ENCODE results near the gene RAB11FIP4. TPM values are rescaled to one million over a fixed set of nuclear protein-coding genes. Genes with fewer than 3 reads are reported as not detected.

Gene RAB11FIP4
- total and polyA plus RNA-seq, 2 of the 8 experiments (the other 6 are each of a cell fraction or from before 2014, with no cell fraction given): 21.7 to 53.2 TPM

- Histone ChIP-seq H3K4me1 (replicated peaks in 1 of 4; ENCODE audit: control insufficient read depth in 3 of 4, insufficient read depth in 4 of 4, low read length in 3 of 4) (peaks cover 0 to 4% (median 1%) of the 10 kb centered on the region in 4 experiments; a peak in 4 of 7 replicates), H2BK20ac (ENCODE audit: low read length) (no peak overlapping the region), H3K9ac (replicated peaks in 1 of 4; ENCODE audit: extremely low read depth in 1 of 4, low read depth in 3 of 4, low read length in 3 of 4) (no peak overlapping the region), H2BK15ac (ENCODE audit: low read length) (no peak overlapping the region), H3K14ac (ENCODE audit: insufficient read length) (no peak overlapping the region), H4K20me1 (replicated peaks in 1 of 2; ENCODE audit: control insufficient read depth in 1 of 2, insufficient read depth in 2 of 2, low read length in 2 of 2) (peaks cover 4 to 6% of the 10 kb centered on the region in 2 experiments), H3K36me3 (ENCODE audit: control insufficient read depth in 2 of 4, insufficient read depth in 4 of 4, low read length in 3 of 4) (no peaks in the 10 kb centered on the region), H3K79me1 (ENCODE audit: low read depth, low read length) (peaks cover 9% of the 10 kb centered on the region; the same call in 1 of the 2 replicates), H2BK12ac (ENCODE audit: low read depth, low read length) (no peak overlapping the region), H4K5ac (ENCODE audit: insufficient read length, low read depth, low read length) (no peak overlapping the region), H2BK5ac (ENCODE audit: low read depth, low read length) (peak overlapping the region; percentile 35; the same call in 1 of the 2 replicates), H3K56ac (replicated peaks; ENCODE audit: insufficient read length, low read depth, low read length) (no peak overlapping the region), H3K4me3 (ENCODE audit: extremely low read depth in 1 of 4, insufficient read depth in 2 of 4, low read depth in 3 of 4, low read length in 4 of 4) (no peak overlapping the region), H3K9me3 (ENCODE audit: insufficient read depth in 2 of 2, low read depth in 1 of 2, low read length in 1 of 2) (no peaks in the 10 kb centered on the region), H3K27ac (ENCODE audit: low read depth, low read length) (no peak overlapping the region; the same call in 1 of the 2 replicates), H3K23ac (ENCODE audit: insufficient read length) (no peak overlapping the region), H2BK120ac (replicated peaks; ENCODE audit: low read depth, low read length) (no peak overlapping the region), H3K27me3 (replicated peaks in 1 of 4; ENCODE audit: control insufficient read depth in 3 of 4, extremely low read depth in 1 of 4, insufficient read depth in 3 of 4, low read length in 3 of 4) (no peaks in the 10 kb centered on the region), H2AK5ac (ENCODE audit: low read depth, low read length) (no peak overlapping the region), H3K4me2 (ENCODE audit: insufficient read depth in 1 of 2, low read depth in 2 of 2, low read length in 2 of 2) (no peak overlapping the region), H3K4ac (replicated peaks; ENCODE audit: insufficient read length, low read depth, low read length) (no peak overlapping the region), H2AFZ (ENCODE audit: low read length) (no peak overlapping the region), H4K8ac (ENCODE audit: extremely low read depth, insufficient read depth, low read length) (no peak overlapping the region), H3K23me2 (ENCODE audit: low read depth, low read length) (no peaks in the 10 kb centered on the region), H4K91ac (replicated peaks; ENCODE audit: insufficient read length, low read length) (no peak overlapping the region), H3K79me2 (ENCODE audit: control insufficient read depth in 1 of 2, insufficient read depth in 2 of 2, low read length in 2 of 2) (peaks cover 0 to 35% of the 10 kb centered on the region in 2 experiments; a peak in 2 of 4 replicates), H3K18ac (ENCODE audit: extremely low read depth, low read length) (no peak overlapping the region)
- DNase-seq (ENCODE audit: low read depth in 1 of 2, low spot score in 2 of 2) (no peak), FAIRE-seq (no peak)
- 86% methylated on average over 15 of the region's 15 CpGs; no CpG with 5 or more reads in 1 of the 2 experiments for whole genome bisulfite sequencing, 2 experiments (ENCODE audit: extremely low coverage in 1 of 2, insufficient coverage in 1 of 2, insufficient read length in 1 of 2, insufficient replicate concordance in 2 of 2, low coverage in 1 of 2, low lambda C conversion rate in 2 of 2, missing lambda C conversion rate in 1 of 2)
- POLR2A ChIA-PET (ENCODE audit: partially characterized antibody): no interaction called here
- CTCF ChIA-PET (ENCODE audit: partially characterized antibody): interaction anchor here (0.9 to 11.5 kb wide), 5 partner anchors 11 to 79 kb away, joined by 3 to 144 read pairs (median 5); no protein-coding TSS in a partner anchor
- TF ChIP-seq CHD2 (IDR thresholded peaks at IDR 0.05; ENCODE audit: low read length): no peak
- no peak for TF ChIP-seq FOSL1 (IDR thresholded peaks at IDR 0.05; ENCODE audit: insufficient read depth, low read depth, low read length)
- no peak for TF ChIP-seq ATF3 (IDR thresholded peaks at IDR 0.05; ENCODE audit: insufficient read depth, low read depth, low read length)
- TF ChIP-seq TAF1 (IDR thresholded peaks at IDR 0.05; ENCODE audit: low read depth, low read length): no peak
- TF ChIP-seq BRCA1 (IDR thresholded peaks at IDR 0.05; ENCODE audit: low read depth, low read length): no peak
- no peak for TF ChIP-seq EZH2 (IDR thresholded peaks at IDR 0.05; ENCODE audit: low read depth, low read length, severe bottlenecking)
- no peak for TF ChIP-seq RAD21 (IDR thresholded peaks at IDR 0.05 in 1 of 2, conservative IDR thresholded peaks at IDR 0.05 in 1 of 2; ENCODE audit: low read depth in 2 of 2, low read length in 2 of 2)
- TF ChIP-seq NRF1 (IDR thresholded peaks at IDR 0.05; ENCODE audit: low read depth, low read length): no peak
- no peak for TF ChIP-seq KDM4A (IDR thresholded peaks at IDR 0.05; ENCODE audit: low read depth, low read length, severe bottlenecking)
- TF ChIP-seq JUN (IDR thresholded peaks at IDR 0.05; ENCODE audit: low read depth, low read length): no peak
Measured at GRCh38 chr17:31513731-31514427, 122.4 kb downstream of the RAB11FIP4 start.
